GM18951 (cell line): Measurements from ENCODE around the gene GSK3A.
A peak's percentile ranks its signal among the peaks of the same experiment; 100 is the strongest.

Experiments used
- POLR2A ChIP-seq: IDR thresholded peaks from 4 replicates; pipeline ENCODE4 v1.6.1; 2011; ENCODE audit warnings: mild to moderate bottlenecking; ENCODE audit not compliant: insufficient read length, insufficient read depth; ENCODE audit errors: extremely low read depth
- in situ Hi-C: fragments of 300-500 bp; cut with MboI; formaldehyde crosslinking; loops from one replicate; pipeline ENCODE4 v1.12.0; 2022; ENCODE audit warnings: low sequenced_read_pairs, mixed read lengths, inconsistent platforms; ENCODE audit not compliant: unreplicated experiment

Gene GSK3A

GRCh38 chr19:42285541-42285941 is 43.1 kb upstream of the GSK3A start:
- TF ChIP-seq POLR2A, result no peak
- in situ Hi-C loops, result loop anchor here (25.0 kb wide), 1 partner anchor 173 kb away; no protein-coding TSS in a partner anchor

- in situ Hi-C loops, result loop anchor here (25.0 kb wide), 1 partner anchor 172 kb away; no protein-coding TSS in a partner anchor
- TF ChIP-seq POLR2A, result no peak
These were observed 42.4 kb upstream of the GSK3A start for GRCh38 chr19:42284591-42285341.

GRCh38 chr19:42284066-42284501 is 41.7 kb upstream of the GSK3A start:
- peak; percentile 67 for TF ChIP-seq POLR2A
- in situ Hi-C loops, result loop anchor here (25.0 kb wide), 1 partner anchor 172 kb away; no protein-coding TSS in a partner anchor

DNA sequence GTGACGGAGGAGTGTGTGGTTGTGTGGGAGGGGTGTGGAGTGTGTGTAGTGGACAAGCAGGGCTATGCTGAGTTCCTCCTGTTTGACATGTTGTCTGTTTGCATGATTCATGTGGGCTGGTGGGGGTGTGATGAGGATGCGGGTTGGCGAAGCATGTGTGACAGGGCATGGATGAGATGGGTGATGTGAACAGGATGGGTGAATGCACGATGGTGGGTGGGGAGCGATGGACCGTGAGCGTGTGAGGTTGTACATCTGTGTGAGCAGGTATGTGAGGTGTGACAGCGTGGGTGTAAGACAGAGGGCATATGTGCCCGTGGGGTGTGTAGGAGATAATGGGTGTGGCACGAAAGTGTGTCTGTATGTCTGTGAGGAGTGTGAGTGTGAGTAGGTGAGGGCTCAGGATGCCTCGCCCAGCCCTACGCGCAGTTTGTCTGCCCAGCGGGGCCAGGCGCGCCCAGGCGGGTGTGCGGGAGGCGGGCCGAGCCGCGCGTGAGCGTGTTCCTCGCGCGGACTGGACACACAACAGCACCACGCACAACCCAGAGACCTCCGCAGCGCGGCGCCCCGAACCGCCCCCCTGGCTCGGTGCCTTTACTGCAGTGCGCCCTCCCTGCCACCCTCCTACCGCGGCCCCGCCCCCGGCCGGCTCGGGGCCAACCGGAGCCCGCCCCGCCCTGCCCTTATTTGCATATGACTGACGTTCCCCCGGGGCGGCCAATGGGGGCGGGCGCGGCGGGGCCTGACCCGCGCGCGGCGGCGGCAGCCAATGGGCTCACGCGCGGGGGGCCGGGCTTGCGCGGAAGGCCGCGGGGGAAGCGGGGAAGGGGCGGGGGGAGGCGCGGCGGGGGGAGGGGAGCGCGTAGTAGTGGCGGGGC is 41.0 kb upstream of the GSK3A start:
- peak; percentile 67 for TF ChIP-seq POLR2A
- in situ Hi-C loops, result loop anchor here (25.0 kb wide), 1 partner anchor 171 kb away; no protein-coding TSS in a partner anchor

GRCh38 chr19:42282819-42283187 is 40.4 kb upstream of the GSK3A start:
- in situ Hi-C loops, result loop anchor here (25.0 kb wide), 1 partner anchor 171 kb away; no protein-coding TSS in a partner anchor

DNA sequence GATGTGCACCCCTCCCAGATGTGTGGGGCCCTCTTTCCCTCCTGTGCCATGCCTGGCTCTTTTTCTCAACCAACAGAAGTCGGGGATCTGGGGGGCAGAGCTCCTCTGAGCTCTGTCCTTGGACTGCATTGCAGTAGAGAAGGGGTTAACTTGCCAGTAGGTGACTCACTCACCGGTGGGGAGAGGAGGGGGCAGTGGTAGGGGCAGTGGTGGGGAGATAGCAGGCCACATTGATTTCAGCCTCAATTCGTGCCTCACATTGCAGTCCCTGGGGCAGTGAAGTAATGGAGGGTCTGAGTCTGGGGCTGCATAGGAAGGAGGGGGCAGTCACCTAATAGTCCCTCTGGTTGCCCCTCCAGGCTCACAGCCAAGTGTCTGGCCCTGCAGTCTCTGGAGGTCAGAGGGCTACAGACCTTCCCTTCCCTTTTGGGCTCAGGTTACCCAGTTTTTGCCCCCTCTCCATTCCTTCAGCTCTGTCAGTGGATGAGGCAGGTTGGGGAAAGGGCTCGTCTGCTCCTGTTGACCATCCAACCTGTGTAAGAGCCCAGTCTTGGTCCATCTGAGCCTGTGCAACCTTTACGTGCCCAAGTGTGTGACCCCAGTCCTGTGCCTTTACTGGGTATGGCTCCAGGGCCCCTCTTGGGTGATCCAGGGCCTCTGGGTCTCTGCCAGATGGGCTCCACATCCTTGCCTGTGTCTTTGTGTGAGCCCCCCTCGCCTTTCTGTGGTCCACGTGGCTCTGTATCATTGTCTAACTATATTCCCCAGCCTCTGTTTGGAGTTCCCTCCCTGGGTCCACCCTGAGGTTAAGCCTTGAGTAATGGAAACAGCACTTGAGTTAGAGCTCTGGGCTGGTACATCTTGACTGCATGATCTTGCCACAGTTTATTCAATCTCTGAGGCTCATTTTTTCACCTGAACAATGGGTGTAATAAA is 39.7 kb upstream of the GSK3A start:
- TF ChIP-seq POLR2A, result no peak
- in situ Hi-C loops, result loop anchor here (25.0 kb wide), 1 partner anchor 170 kb away; no protein-coding TSS in a partner anchor

More at GRCh38 chr19:42282819-42283187, 40.4 kb upstream of the GSK3A start:
- no peak for TF ChIP-seq POLR2A

- in situ Hi-C loops, result loop anchor here (25.0 kb wide), 1 partner anchor 169 kb away; no protein-coding TSS in a partner anchor
These were observed 38.9 kb upstream of the GSK3A start for GRCh38 chr19:42281146-42281826.

GRCh38 chr19:42280815-42281145 is 38.4 kb upstream of the GSK3A start:
- TF ChIP-seq POLR2A, result no peak
- in situ Hi-C loops, result loop anchor here (25.0 kb wide), 1 partner anchor 168 kb away; no protein-coding TSS in a partner anchor

More at GRCh38 chr19:42281146-42281826, 38.9 kb upstream of the GSK3A start:
- no peak for TF ChIP-seq POLR2A

GRCh38 chr19:42279902-42280814 is 37.8 kb upstream of the GSK3A start:
- in situ Hi-C loops, result loop anchor here (25.0 kb wide), 1 partner anchor 168 kb away; no protein-coding TSS in a partner anchor
- peak; percentile 82 for TF ChIP-seq POLR2A

DNA sequence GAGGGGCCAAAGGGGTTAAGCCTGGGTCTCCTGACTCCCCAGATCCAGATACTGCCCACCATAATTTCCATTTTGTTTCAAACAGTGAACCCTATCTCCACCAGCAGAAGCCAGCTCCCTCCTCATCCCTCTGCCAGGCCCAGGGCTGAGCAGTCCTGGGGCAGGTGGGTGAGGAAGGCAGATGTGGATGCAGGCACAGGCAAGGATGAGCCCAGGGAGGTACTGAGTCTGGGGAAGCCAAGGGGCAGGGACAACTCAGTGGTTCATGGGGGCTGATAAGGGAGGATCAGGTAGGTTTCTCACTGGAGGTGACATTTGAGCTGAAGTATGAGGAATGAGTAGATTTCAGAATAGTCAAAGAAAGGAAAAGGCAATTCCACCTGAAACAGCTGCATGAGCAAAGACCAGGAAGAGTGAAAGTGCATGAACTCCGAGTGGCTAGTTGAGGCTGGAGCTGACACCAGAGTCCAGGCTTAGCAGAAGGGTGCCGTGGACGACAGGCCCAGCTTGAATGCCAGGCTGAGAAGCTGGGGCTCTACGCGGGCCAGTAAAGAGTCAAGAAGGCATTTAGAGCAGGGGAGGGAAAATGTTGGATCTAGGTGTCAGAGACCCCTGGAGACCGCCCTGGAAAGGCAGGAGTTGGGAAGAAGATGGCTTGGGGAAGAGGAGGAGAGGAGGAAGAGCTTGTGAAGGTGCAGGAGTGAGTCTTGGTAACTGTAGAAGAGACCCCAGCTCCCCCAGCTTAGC is 36.9 kb upstream of the GSK3A start:
- TF ChIP-seq POLR2A, result no peak
- in situ Hi-C loops, result loop anchor here (25.0 kb wide), 1 partner anchor 167 kb away; no protein-coding TSS in a partner anchor
